ENCODE measurements around the gene CRISPLD2.

Gene CRISPLD2

GRCh38 chr16:84800158-84800978 is 19.4 kb upstream of the CRISPLD2 start:
- no peak for DNase-seq

GRCh38 chr16:84803146-84803545 is 16.6 kb upstream of the CRISPLD2 start:
- no peak for DNase-seq

GRCh38 chr16:84804326-84804725 is 15.5 kb upstream of the CRISPLD2 start:
- no peak for DNase-seq

GRCh38 chr16:84806256-84806889 is 13.4 kb upstream of the CRISPLD2 start:
- DNase-seq = no peak

- no peak for DNase-seq
These were observed 12.9 kb upstream of the CRISPLD2 start for GRCh38 chr16:84806890-84807258.

GRCh38 chr16:84807776-84808175 is 12.0 kb upstream of the CRISPLD2 start:
- DNase-seq = no peak

- DNase-seq = no peak
These were observed 11.0 kb upstream of the CRISPLD2 start for GRCh38 chr16:84808826-84809225.

GRCh38 chr16:84810518-84811273 is 9.1 kb upstream of the CRISPLD2 start:
- no peak for DNase-seq

GRCh38 chr16:84811529-84811928 is 8.3 kb upstream of the CRISPLD2 start:
- DNase-seq = no peak

GRCh38 chr16:84813141-84813934 is 6.4 kb upstream of the CRISPLD2 start:
- DNase-seq = no peak

GRCh38 chr16:84815462-84815861 is 4.3 kb upstream of the CRISPLD2 start:
- DNase-seq = no peak

GRCh38 chr16:84816023-84816422 is 3.8 kb upstream of the CRISPLD2 start:
- no peak for DNase-seq

- no peak for DNase-seq
These were observed 3.3 kb upstream of the CRISPLD2 start for GRCh38 chr16:84816485-84816884.

- no peak for DNase-seq
These were observed 2.6 kb upstream of the CRISPLD2 start for GRCh38 chr16:84817206-84817605.

GRCh38 chr16:84817613-84818012 is 2.2 kb upstream of the CRISPLD2 start:
- DNase-seq = no peak

GRCh38 chr16:84818133-84818532 is 1.7 kb upstream of the CRISPLD2 start:
- no peak for DNase-seq

GRCh38 chr16:84818989-84819643 is 669 bp upstream of the CRISPLD2 start:
- DNase-seq = no peak

GRCh38 chr16:84820305-84820684 is 510 bp downstream of the CRISPLD2 start:
- DNase-seq = no peak

- DNase-seq = no peak
These were observed 986 bp downstream of the CRISPLD2 start for GRCh38 chr16:84820771-84821170.

- no peak for DNase-seq
These were observed 1.4 kb downstream of the CRISPLD2 start for GRCh38 chr16:84821179-84821578.

GRCh38 chr16:84821728-84822689 is 2.2 kb downstream of the CRISPLD2 start:
- no peak for DNase-seq
